ENCODE results near the gene PURB.

PURB gene

DNA sequence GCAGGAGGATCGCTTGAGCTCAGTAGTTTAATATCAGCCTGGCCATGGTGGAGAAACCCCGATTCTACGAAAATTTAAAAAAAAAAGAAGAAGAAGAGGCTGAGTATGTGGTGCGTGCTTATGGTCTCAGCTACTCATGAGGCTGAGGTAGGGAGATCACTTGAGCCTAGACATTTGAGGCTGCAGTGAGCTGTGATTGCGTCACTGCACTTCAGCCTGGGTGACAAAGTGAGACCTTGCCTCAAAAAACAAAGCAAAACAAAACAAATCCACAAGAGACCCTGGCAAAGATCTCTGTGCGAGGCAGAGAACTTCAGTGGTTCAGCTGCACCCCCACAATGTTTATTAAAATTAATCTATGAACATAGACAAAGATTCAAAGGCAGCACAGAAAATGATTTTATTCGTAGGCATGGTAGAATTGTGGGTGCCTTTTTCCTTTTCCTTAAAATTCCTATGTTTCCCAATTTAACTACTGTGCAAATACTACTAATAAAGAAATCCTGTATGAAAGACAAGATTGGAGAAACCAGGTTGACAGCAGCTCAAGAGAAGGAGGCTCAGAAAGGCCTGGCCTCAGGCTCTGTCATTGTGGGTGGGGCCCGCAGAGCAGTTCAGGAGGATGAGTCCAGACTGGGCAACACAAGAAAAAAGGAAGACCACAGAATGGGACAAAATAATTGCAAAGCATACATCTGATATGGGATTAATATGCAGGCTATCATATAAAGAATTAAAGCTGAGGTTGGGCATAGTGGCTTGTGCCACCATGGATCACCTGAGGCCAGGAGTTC lies 24.5 kb upstream of the PURB start:
- ChIA-PET CTCF (interaction anchor here (0.7 to 1.0 kb wide), 2 partner anchors 11 to 53 kb away, joined by 4 read pairs; no protein-coding TSS in a partner anchor), POLR2A (no interaction called here)
- DNase-seq (ENCODE audit: extremely low spot score) = no peak

DNA sequence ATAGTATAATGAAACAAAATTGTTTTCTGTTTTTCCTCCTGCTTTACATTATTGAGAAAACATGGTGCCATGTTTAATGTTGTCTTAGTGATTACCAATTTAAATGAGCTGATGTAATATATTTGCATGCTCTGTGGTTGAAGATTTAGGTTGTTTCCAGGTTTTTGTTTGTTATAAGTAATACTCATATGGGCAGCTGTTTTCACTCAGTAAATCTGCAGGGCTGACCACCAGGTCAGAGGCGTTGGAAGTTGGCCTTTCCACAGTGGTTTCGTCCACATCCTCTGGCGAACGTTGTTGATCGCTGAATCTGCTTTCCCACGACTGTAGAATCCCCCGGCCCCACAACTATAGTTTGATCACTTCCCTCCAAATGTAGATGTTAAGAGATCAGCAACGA lies 21.6 kb upstream of the PURB start:
- ChIA-PET POLR2A (no interaction called here), CTCF (interaction anchor here (0.9 to 2.5 kb wide), 4 partner anchors 8 to 17 kb away, joined by 3 to 10 read pairs (median 5); no protein-coding TSS in a partner anchor)
- TF ChIP-seq CTCF (IDR thresholded peaks at IDR 0.05; ENCODE audit: control extremely low read depth, extremely low read depth, low read depth, missing control alignments) = no peak
- no peak for DNase-seq (ENCODE audit: extremely low spot score)

More for the DNA sequence above, 24.5 kb upstream of the PURB start:
- TF ChIP-seq CTCF (IDR thresholded peaks at IDR 0.05; ENCODE audit: control extremely low read depth, extremely low read depth, low read depth, missing control alignments) = no peak

DNA sequence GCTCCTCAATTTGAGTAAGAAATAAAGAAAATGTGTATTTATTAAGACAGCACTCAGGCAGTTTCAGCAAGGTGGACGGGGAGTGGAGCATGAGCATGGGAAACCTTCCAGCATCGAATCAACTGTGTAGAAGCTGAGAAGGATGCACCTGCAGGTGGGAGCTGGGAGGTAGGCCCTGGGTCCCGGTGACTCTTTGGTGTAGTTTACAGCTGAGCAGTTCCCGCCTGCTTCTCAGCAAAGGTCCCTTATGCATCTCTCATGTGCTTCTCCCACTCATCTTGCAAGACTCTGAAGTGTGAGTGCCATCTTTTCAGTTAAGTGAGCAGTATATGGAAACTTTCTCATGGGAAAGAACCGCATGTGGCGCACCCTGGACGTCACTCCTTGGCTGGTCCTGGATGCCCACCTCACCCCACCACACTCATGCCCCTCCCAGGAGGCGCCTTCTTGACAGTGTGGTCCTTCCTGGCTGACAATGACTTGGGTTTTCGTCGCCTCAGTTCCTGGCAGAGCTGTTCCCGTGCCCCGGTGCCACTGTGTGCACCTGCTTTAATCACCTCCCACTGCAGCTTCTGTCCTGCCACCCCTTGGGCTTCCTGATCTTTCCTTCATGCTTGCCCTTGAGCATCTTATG lies 19.8 kb upstream of the PURB start:
- CTCF ChIA-PET = interaction anchor here (0.7 to 2.4 kb wide), 5 partner anchors 10 to 341 kb away, joined by 3 to 10 read pairs (median 3); no protein-coding TSS in a partner anchor

GRCh38 chr7:44899443-44899842 lies 14.1 kb upstream of the PURB start:
- ChIA-PET POLR2A (no interaction called here), CTCF (interaction anchor here (1.5 kb wide), 1 partner anchor 23 kb away, joined by 5 read pairs; no protein-coding TSS in a partner anchor)
- TF ChIP-seq CTCF (IDR thresholded peaks at IDR 0.05; ENCODE audit: control extremely low read depth, extremely low read depth, low read depth, missing control alignments) = no peak
- no peak for DNase-seq (ENCODE audit: extremely low spot score)

More for the DNA sequence above, 19.8 kb upstream of the PURB start:
- no peak for DNase-seq (ENCODE audit: extremely low spot score)
- TF ChIP-seq CTCF (IDR thresholded peaks at IDR 0.05; ENCODE audit: control extremely low read depth, extremely low read depth, low read depth, missing control alignments) = no peak
- POLR2A ChIA-PET = no interaction called here

DNA sequence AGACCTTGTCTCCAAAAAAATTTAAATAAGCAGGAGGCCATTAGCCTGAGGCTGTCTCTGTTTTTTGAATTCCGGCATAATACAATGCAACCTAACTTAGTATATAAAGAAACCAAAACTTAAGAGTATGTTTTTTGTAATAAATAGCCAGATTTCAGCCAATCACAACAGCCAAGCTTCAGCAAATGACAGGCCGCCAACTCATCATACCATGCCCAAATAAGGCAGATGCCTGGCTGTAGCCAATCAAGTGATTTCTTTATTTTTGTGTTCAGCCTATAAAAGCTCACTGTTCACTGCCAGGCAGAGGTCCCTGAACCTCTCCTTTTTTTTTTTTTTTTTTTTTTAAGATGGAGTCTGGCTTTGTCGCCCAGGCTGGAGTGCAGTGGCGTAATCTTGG lies 12.7 kb upstream of the PURB start:
- ChIA-PET CTCF (interaction anchor here (1.1 to 1.5 kb wide), 2 partner anchors 15 to 24 kb away, joined by 3 to 5 read pairs; no protein-coding TSS in a partner anchor), POLR2A (no interaction called here)
- no peak for DNase-seq (ENCODE audit: extremely low spot score)

More for the DNA sequence above, 12.7 kb upstream of the PURB start:
- no peak for TF ChIP-seq CTCF (IDR thresholded peaks at IDR 0.05; ENCODE audit: control extremely low read depth, extremely low read depth, low read depth, missing control alignments)

Measured in GM10248 (cell line).